DMS79 treated with DMSO at 0.1 percent for 48 hours (cell line): Measurements from ENCODE around the gene CLDN17.

Source experiments
- DNase-seq: peaks from one replicate; lab custom pipeline; 2025; lab: John Stamatoyannopoulos, UW

CLDN17 gene, protein sequence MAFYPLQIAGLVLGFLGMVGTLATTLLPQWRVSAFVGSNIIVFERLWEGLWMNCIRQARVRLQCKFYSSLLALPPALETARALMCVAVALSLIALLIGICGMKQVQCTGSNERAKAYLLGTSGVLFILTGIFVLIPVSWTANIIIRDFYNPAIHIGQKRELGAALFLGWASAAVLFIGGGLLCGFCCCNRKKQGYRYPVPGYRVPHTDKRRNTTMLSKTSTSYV

DNA sequence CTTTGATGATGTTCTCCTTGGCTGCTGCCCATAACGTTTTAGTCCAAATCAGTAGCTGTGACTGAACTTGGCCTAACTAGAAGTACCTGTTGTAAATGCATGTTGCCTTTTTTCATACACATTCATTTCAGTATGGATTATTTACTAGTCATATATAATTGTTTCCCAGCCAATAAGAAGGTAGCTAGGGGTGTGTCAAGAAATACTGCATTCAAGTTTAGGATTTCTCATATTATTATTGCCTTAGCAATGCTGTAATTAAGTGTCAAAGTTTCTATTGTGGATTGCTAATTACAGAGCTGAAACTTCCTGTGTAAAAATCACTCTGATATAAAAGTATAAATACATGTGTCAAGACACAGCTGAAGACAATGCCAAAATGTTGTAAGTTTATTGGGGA, at the start of gene CLDN17:
Gene CLDN17 (minus strand): TSS at position 101 of the 400 bp plus-strand sequence. CDS start 188 bp downstream, outside the sequence.
- no peak for DNase-seq

DNA sequence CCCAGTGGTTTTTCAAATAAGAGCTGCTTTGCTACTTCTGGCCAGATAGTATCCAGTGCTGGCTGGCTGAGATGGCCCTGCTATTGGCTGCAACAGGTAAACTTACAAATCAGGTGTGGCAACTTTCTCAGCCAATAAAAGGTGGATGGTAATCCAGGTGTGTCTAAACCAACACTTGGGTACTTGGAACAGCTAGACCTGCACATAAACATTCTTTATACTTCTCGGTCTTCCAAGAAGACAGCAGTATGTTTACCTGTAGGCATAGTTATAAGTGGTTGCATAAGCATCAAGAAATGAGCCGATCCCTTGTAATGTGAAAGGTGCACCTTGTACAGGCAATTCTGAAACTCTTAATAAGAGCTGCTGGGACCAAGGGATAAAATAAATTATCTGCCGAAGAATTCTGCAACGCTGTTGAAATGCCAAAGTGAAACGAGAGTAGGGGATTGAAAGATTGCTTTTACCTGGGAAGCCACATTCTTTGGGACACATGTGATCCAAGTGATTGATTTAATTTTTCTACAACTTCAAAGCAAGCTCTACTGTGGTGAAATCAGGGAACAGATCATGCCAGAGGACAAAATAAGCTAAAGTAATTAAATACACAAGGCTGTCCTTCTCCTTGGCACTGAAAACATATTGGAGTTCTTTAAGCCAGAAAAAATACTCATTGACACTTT, 49.6 kb upstream of the CLDN17 start, which contains the start of gene CLDN8:
Gene CLDN8 (minus strand): TSS at position 57 of the 683 bp plus-strand sequence. CDS start 172 bp downstream, outside the sequence.
- DNase-seq: no peak

DNA sequence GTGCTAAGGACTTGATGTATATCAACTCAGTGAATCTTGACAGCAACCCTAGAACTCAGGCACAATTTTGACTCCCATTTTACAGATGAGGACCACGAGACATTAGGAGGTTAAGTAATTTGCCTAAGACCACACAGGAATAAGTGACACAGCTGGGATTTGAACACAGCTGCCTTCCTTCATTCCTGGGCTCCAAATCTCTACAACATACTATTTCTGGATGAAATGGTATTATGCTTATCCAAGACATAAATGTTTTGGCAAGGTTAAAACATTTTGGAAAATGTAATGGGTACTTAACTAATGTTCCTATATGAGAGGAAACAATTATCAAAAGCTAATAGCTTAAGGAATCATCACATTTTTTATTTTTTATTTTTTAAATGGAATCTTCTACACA, 44.5 kb upstream of the CLDN17 start:
- no peak for DNase-seq

DNA sequence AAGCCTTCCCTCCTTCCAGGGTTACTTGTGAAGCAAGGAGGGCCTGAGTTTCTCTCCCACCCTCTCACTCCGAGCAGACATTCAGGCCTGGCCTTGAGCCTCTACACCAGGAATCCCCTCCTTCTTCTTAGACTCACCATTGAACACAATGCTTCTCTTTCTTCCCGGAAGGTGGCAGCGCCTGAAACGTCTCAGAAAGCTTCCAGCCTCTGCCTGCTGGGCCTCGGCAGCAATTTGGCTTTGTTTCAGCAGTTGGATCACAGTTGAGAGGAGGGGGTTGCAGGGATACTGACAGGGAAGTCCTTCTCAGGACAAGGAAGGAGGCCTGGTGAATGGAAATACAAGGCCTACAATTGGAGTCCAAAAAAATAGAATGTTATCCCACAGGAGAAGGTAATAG, 43.0 kb upstream of the CLDN17 start:
- no peak for DNase-seq

DNA sequence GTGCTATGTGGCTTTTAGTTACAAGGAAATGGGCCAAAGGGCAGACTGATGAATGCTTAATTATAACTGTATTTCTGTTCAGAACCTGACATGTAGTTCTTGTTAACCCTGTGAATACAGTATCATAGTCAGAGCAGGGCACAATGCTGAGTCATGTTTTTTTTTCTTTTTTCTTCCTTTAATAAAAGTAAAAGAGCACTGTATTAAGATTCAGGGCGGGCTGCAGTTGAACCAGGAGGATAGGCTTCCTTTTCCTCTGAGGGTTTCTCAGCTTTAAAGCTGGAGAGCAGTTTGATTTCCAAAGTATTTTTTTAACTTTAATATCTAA, 40.6 kb upstream of the CLDN17 start:
- DNase-seq: no peak

DNA sequence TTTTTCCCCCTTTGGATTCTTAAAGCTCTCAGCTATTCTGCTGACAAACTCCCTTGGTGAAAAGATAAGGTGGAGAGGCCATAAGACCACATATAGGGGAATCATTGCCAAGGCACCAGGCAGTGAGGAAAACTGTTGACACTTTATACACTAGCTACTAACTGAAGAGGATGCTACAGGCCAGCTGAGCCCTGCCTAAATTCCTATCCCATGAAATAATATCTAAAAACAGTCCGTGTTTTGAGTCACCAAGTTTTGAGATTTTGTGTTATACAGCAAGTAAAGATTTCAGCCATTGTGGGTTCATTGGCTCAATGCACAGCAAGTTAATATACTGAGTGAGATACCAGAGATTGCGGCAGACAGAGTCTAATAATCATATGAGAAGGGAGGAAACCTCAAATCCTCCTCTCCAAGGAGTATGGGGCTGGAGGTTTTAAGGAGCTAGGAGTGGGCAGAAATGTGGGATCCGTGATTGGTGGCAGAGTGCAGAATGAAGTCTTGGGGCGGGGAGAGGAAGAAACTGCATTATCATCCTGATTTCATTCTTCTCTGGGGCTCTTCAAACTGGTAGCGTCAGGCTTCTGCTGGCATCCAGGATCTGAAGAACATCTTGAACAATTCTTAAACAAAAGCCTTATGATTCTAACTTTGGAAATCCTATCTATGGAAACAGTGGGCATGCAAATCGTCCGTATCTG, 40.1 kb upstream of the CLDN17 start:
- DNase-seq: no peak

DNA sequence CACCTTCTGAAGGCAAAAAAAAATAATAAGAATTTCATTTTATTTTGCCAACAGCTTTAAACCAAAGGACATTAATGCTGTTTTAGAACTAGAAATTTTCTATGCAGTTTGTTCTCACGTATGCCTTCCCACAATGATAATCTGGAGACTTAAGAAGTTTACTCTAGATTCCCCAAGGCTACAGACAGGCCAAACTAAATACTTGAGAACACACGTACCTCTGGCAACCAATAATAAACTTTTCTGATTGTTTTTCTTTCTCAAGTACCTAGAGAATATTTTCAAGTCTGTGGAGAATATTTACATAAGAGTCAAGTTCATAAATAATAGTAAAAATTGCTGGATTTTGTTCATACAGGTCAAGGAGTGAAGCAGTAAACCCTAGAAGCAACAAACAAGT, 33.4 kb upstream of the CLDN17 start:
- DNase-seq: no peak

DNA sequence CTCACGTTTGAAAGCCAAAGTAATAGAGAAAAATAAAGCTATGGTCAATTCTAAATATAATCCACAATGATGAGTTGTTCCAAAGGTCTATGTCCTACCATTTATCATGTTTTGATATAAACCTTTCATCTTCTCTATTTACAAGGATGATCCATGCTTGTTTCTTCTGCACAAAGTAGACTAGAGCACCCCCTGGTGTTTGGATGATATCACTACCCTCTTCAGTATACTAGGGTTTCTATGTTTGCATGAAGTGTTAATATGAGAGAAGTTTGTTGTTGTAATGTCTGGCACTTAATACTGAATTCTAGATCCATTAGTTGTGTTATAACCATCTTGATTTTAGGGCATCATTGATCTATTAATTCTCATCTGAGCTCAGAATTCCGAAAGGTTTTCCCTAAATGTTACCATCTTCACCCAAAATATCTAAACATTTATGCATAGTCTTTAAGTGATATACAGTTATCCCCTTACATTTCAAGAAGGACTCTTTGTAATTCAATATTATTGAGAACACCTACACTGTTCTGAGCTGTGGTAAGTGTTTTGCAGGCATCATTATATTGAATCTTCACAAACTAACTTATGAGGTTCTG, 28.2 kb upstream of the CLDN17 start:
- DNase-seq: no peak

DNA sequence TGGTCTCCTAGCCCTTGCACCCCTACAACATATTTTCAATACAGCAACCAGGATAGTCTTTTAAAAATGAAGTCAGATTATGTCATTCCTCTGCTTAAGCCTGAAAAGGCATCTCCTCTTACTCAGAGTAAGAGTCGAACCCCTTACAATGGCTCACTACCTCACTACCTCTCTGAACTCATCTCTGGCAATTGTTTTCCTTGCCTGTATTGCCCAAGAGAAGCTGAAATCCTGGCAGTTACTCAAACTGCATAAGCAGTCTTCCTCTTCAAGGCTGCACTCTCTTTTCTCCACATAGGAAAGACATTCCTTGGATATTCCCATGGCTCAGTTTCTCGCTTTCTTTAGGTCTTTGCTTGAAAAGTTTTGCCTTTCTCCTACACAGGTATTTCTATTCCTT, 26.6 kb upstream of the CLDN17 start:
- no peak for DNase-seq

DNA sequence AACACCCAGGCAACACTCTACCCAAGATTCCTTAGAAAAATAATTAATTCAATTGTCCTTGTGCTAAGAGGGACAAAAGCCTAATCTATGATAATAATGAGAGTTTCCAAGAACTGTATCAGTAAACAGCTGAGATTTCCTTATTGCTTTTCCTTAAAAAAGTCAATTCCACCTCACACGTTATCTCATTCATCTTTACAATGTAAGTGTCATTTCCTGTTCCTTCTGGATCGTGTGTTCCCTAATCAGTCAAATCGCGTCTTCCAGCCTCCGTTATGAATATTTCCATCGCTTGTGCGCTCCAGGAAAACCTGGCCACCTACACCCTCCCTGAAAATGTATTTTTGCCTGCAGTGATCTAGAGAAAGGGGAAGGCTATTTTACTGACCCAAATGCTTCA, 23.9 kb upstream of the CLDN17 start:
- no peak for DNase-seq

DNA sequence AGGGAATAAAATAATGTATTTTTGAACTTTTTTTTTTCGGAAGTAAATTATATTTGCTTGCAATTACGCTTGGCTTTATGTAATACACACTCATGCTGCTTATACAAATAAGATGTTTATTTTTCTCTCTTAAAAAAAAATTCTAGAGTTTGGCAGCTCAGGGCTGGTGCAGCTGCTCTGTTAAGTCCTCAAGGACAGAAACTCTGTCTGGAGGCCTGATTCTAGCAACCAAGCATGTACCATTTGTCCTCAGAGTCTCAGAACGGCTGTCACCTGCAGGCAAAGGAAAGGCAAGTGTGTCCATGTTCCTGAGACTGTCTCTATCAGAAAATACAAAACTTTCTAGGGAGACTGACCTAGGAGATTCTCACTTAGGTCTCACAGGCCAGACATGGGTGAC, 23.2 kb upstream of the CLDN17 start:
- no peak for DNase-seq

DNA sequence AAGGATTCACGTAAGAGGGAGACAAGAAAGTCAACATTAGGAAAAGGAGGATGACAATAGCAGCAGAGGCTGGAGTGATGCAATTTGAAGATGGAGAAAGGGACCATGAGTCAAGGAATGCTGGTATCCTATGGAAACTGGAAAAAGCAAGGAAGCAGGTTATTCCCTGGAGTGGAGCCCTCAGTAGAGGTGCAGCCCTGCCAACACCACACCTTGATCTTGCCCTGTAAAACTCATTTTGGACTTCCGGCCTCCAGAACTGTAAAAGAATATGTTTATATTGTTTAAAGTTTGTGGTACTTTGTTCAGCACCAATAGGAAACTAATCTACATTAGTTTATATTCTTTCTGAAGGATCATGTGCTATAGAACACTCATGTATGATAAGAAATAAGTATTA, 19.6 kb upstream of the CLDN17 start:
- no peak for DNase-seq

DNA sequence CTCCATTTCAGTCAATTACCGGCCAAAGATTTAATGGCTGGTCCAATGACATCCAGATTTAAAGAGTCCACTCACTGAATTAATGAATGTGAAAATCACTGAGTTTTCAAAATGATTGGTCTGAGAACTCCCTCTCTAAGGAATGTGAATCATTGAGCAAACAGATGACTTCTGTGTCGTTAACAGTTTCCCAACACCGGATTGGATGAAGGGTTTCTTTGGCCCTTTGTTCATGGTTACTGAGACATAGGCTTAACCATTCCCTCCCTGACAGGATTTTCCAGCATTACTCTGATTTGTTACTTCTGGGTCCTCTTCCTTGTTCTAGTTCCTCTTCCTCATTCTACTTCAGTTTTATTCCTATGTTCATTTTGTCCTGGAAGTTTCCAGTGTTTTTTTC, 1.5 kb upstream of the CLDN17 start:
- DNase-seq: no peak

DNA sequence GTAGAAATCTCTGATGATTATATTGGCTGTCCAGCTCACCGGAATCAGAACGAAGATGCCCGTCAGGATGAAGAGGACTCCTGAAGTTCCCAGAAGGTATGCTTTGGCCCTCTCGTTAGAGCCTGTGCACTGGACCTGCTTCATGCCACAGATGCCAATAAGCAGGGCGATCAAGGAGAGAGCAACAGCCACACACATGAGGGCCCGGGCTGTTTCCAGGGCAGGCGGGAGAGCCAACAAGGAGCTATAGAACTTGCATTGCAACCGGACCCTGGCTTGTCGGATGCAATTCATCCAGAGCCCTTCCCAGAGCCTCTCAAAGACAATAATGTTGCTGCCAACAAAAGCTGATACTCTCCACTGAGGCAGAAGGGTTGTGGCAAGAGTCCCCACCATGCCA, 434 bp downstream of the CLDN17 start:
- no peak for DNase-seq

DNA sequence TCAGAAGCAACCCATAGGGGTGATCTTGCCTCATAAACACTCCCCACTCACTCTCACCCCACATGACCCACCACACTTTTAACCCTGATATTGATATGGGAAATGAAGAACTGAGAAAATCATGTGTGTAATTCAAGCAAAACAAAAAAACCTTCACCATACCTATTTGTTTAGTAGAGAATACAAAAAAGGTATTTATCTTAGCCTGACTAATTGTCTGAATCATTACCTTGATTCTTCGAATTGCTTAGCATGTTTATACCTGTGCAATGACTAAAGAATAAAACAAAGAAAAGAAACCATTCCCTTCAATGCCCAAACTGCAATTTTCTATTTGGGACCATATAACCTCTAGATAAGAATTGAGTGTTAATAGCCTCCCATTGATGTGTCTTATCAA, 1.8 kb downstream of the CLDN17 start:
- no peak for DNase-seq

DNA sequence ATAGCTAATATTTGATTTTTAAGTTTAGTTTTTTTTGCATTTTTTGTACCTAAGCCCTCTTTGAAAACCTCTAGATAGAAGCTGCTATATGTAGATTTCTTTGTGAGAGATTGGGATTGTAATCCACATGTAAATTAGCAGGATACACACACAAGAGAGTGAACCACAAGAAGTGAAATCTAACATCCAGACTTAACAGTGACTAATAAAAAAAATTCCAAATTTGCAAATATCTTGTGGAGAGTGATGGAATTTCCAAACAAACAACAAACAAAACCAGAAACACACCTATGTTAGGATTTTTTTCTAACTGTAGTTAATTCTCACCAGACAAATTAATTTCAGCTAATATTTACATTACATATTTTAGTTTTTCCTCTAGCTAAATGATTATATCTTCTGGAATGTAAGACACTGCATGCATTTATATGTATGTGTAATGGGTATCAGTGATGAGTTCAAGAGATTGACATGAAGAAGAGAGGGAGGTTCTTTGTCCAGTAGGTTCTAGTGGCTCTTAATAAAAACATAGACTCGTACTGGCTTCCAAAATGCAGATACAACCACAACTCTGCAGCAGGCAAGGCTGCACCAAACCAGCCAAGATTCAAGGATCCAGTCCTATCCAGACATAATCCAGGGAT, 12.8 kb downstream of the CLDN17 start:
- DNase-seq: no peak

DNA sequence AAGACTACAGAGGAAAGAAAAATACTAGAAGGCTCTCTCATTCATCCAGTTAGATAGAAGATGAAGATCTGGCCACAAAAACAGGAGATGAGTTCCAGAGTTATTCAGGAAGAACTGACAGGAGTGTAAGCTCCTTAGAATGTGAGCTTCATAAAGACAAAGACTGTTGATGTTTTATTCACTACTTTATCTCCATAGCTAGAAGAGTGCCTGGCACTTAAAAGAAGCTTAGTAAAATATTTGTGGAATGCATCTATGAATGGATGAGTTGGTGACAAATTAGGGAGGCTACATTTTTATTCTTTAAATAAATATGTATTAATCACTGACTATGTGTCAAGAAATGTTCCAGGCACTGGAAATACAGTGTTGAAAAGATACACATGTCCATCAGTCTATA, 13.8 kb downstream of the CLDN17 start:
- no peak for DNase-seq

DNA sequence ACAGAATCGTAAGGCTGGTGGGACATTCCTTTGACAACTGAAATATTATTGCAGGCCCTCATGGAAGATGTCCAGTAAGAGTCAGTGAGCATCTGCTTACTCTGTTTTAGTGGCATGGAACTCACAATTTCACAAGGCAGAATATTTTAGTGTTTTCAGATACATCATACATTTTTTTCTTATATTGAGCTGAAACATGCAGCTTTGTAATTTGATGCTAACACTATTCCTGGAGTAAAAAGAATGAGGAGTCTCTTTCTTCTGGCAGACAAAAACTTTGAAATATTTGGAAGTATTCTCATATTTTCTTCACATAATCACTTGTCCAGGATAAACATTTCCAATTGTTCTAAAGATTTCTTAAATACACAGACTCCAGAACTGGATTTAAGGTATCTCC, 17.7 kb downstream of the CLDN17 start:
- no peak for DNase-seq

DNA sequence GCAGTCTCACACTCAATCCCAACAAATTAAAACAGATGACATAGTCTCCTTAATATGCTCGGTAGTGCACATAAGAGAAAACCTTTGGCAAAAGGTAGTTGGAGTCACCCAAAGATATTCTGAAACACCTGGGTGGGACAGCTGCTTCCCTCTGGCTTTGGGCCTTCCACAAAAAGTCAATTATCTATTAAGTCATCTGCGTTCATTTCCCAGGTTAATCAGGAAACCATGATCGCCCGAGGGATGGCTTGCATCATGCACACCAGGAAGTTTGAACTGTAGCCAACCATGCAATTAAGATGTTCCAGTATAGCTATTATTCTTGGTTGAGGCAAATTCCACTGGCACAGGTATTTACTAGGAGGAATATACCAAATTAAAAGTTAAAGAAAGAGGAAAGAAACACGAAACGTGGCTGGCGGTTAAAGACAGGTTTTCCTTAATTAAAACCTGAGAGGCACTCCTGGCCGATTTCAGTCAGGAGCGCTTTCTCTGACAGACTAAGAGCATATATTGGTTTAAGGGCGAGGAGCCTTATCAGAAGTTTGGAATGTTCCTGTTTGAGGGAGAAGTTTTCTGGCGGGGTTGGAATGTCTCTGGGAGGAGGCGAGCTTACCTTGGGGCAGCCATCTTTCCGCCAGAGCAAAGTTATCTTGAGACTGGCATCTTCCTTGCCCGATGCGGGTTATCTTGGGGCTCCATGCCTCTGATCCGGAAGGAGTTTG, 19.9 kb downstream of the CLDN17 start:
- DNase-seq: no peak

DNA sequence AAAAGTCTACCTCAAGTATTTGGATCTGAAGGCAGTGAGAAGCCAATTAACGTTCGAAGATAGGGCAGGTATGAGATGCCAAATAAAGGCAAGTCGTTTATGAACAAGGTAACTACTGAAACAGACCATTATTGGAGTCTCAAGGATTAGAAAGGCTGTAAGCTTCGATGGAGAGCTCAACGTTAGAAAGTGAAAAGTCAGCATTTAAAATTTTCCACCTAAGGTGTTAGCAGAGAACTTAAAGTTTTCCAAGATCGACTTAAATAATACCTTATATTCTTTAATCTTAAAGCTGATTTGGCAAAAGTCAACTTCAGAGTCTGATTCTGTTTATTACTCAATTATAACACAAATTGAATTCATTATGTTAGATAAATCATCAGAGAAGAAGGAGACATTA, 28.1 kb downstream of the CLDN17 start:
- no peak for DNase-seq

DNA sequence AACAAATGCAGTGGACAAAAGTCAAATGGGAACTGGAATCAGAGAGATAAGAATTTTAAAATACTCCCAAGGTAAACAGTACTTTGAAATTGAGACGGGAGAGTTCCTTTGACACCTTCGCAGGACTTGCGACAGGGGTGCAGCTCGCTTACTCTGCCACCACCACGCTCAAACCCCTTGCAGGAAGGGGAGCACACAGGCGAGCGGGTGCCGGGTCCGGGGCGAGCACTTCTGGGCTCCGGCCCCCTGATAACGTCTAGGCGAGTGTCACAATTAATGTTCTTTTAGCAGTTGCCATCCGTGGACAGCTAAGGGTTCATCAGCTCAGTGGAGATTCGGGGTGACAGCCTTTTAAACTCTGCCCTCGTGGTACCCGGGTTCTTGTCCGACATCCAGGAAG, 37.4 kb downstream of the CLDN17 start:
- no peak for DNase-seq

DNA sequence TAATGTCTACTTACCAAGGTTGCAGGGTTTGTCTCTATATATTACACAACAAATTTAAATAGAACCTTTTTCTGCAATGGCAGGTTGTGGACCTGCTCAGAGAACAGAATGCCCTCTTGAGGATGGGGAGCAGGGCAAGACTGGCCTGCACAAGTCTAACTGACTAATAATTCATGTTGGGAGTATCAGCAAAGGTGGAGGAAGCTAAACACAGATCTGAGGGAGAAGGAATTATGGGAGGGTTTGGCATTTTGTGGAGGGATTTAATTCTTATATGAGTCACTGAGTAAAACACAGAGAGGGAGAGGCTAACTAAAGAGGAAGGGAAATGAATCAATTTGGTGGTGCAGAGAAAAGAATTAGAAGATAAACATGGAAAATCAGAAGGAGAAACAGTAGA, 40.0 kb downstream of the CLDN17 start:
- no peak for DNase-seq
